ENCODE results near the gene SLC9A9. TPM values are rescaled to one million over a fixed set of nuclear protein-coding genes. Genes with fewer than 3 reads are reported as not detected.

SLC9A9 gene
- total RNA-seq, 1 donor from 2014 or later: 11.4 TPM

- H3K4me1 Mint-ChIP-seq (ENCODE audit: low read depth, unreplicated experiment): peaks cover 15% of the 10 kb centered on the region
- no peaks in the 10 kb centered on the region for H3K9me3 Mint-ChIP-seq (ENCODE audit: unreplicated experiment)
- H3K36me3 Mint-ChIP-seq (ENCODE audit: unreplicated experiment): no peaks in the 10 kb centered on the region
- H3K27ac Mint-ChIP-seq (ENCODE audit: unreplicated experiment): no peak overlapping the region
- no peaks in the 10 kb centered on the region for H3K27me3 Mint-ChIP-seq (ENCODE audit: unreplicated experiment)
- TF ChIP-seq CTCF (IDR thresholded peaks at IDR 0.05; ENCODE audit: partially characterized antibody, unreplicated experiment): no peak
- no peak for DNase-seq
- H3K4me3 Mint-ChIP-seq (ENCODE audit: unreplicated experiment): no peak overlapping the region
These were observed 310.2 kb downstream of the SLC9A9 start for GRCh38 chr3:143538061-143538460.

GRCh38 chr3:143536817-143537535 is 311.3 kb downstream of the SLC9A9 start:
- H3K36me3 Mint-ChIP-seq (ENCODE audit: unreplicated experiment): no peaks in the 10 kb centered on the region
- H3K4me1 Mint-ChIP-seq (ENCODE audit: low read depth, unreplicated experiment): peaks cover 15% of the 10 kb centered on the region
- no peak overlapping the region for H3K4me3 Mint-ChIP-seq (ENCODE audit: unreplicated experiment)
- no peaks in the 10 kb centered on the region for H3K27me3 Mint-ChIP-seq (ENCODE audit: unreplicated experiment)
- DNase-seq: no peak
- H3K9me3 Mint-ChIP-seq (ENCODE audit: unreplicated experiment): no peaks in the 10 kb centered on the region
- no peak overlapping the region for H3K27ac Mint-ChIP-seq (ENCODE audit: unreplicated experiment)
- TF ChIP-seq CTCF (IDR thresholded peaks at IDR 0.05; ENCODE audit: partially characterized antibody, unreplicated experiment): no peak

- Mint-ChIP-seq H3K4me1 (ENCODE audit: low read depth, unreplicated experiment) (peaks cover 15% of the 10 kb centered on the region), H3K27ac (ENCODE audit: unreplicated experiment) (no peak overlapping the region), H3K36me3 (ENCODE audit: unreplicated experiment) (no peaks in the 10 kb centered on the region), H3K4me3 (ENCODE audit: unreplicated experiment) (no peak overlapping the region), H3K9me3 (ENCODE audit: unreplicated experiment) (no peaks in the 10 kb centered on the region), H3K27me3 (ENCODE audit: unreplicated experiment) (no peaks in the 10 kb centered on the region)
- no peak for TF ChIP-seq CTCF (IDR thresholded peaks at IDR 0.05; ENCODE audit: partially characterized antibody, unreplicated experiment)
- no peak for DNase-seq
These were observed 312.1 kb downstream of the SLC9A9 start for GRCh38 chr3:143535994-143536784.

- no peak overlapping the region for H3K4me3 Mint-ChIP-seq (ENCODE audit: unreplicated experiment)
- DNase-seq: no peak
- TF ChIP-seq CTCF (IDR thresholded peaks at IDR 0.05; ENCODE audit: partially characterized antibody, unreplicated experiment): no peak
- peaks cover 15% of the 10 kb centered on the region for H3K4me1 Mint-ChIP-seq (ENCODE audit: low read depth, unreplicated experiment)
- no peaks in the 10 kb centered on the region for H3K27me3 Mint-ChIP-seq (ENCODE audit: unreplicated experiment)
- H3K27ac Mint-ChIP-seq (ENCODE audit: unreplicated experiment): no peak overlapping the region
- H3K9me3 Mint-ChIP-seq (ENCODE audit: unreplicated experiment): peaks cover 2% of the 10 kb centered on the region
- no peaks in the 10 kb centered on the region for H3K36me3 Mint-ChIP-seq (ENCODE audit: unreplicated experiment)
These were observed 314.9 kb downstream of the SLC9A9 start for GRCh38 chr3:143533391-143533790.

GRCh38 chr3:143532091-143532490 is 316.2 kb downstream of the SLC9A9 start:
- no peak overlapping the region for H3K27ac Mint-ChIP-seq (ENCODE audit: unreplicated experiment)
- no peak for TF ChIP-seq CTCF (IDR thresholded peaks at IDR 0.05; ENCODE audit: partially characterized antibody, unreplicated experiment)
- peaks cover 2% of the 10 kb centered on the region for H3K9me3 Mint-ChIP-seq (ENCODE audit: unreplicated experiment)
- DNase-seq: no peak
- no peaks in the 10 kb centered on the region for H3K27me3 Mint-ChIP-seq (ENCODE audit: unreplicated experiment)
- H3K4me1 Mint-ChIP-seq (ENCODE audit: low read depth, unreplicated experiment): peaks cover 10% of the 10 kb centered on the region
- no peak overlapping the region for H3K4me3 Mint-ChIP-seq (ENCODE audit: unreplicated experiment)
- H3K36me3 Mint-ChIP-seq (ENCODE audit: unreplicated experiment): no peaks in the 10 kb centered on the region

Measured in glutamatergic neuron (in vitro differentiated cells).